HuH-7.5 (cell line): ENCODE results near the gene DNAI7.

Source experiments
- DNase-seq: peaks from one replicate; pipeline ENCODE4 v3.0.0; 2011; ENCODE audit warnings: low spot score

DNAI7 gene

GRCh38 chr12:25101092-25101445 lies 93.9 kb downstream of the DNAI7 start:
- DNase-seq, result no peak

- no peak for DNase-seq
Observed at GRCh38 chr12:25100194-25101091, 94.5 kb downstream of the DNAI7 start.

GRCh38 chr12:25099010-25099409 lies 96.0 kb downstream of the DNAI7 start:
- DNase-seq, result no peak

- no peak for DNase-seq
Observed at GRCh38 chr12:25089738-25090137, 105.2 kb downstream of the DNAI7 start.

GRCh38 chr12:25087596-25087995 lies 107.4 kb downstream of the DNAI7 start:
- no peak for DNase-seq

GRCh38 chr12:25084816-25085215 lies 110.1 kb downstream of the DNAI7 start:
- DNase-seq, result no peak

- no peak for DNase-seq
Observed at GRCh38 chr12:25083211-25083610, 111.7 kb downstream of the DNAI7 start.

- no peak for DNase-seq
Observed at GRCh38 chr12:25082628-25083027, 112.3 kb downstream of the DNAI7 start.

- DNase-seq, result no peak
Observed at GRCh38 chr12:25079393-25079792, 115.6 kb downstream of the DNAI7 start.

GRCh38 chr12:25074954-25075353 lies 120.0 kb downstream of the DNAI7 start:
- DNase-seq, result no peak

GRCh38 chr12:25074113-25074512 lies 120.8 kb downstream of the DNAI7 start:
- no peak for DNase-seq

- no peak for DNase-seq
Observed at GRCh38 chr12:25072906-25073650, 121.9 kb downstream of the DNAI7 start.

GRCh38 chr12:25071366-25071765 lies 123.6 kb downstream of the DNAI7 start:
- DNase-seq, result no peak

GRCh38 chr12:25069224-25069623 lies 125.7 kb downstream of the DNAI7 start:
- DNase-seq, result no peak

- no peak for DNase-seq
Observed at GRCh38 chr12:25065035-25065434, 129.9 kb downstream of the DNAI7 start.

GRCh38 chr12:25063873-25064628 lies 130.9 kb downstream of the DNAI7 start:
- no peak for DNase-seq

- DNase-seq, result no peak
Observed at GRCh38 chr12:25058658-25059058, 136.3 kb downstream of the DNAI7 start.
